Ovary (tissue), 3 donors: Measurements from ENCODE around the gene CD8A.

ENCODE experiments used
- EP300 ChIP-seq: sonication (generic); formaldehyde crosslinking; IDR thresholded peaks from one replicate; pipeline ENCODE4 v1.6.1; 2017; ENCODE audit warnings: antibody characterized with exemption
- POLR2A ChIP-seq: fragments of 450-650 bp; IDR thresholded peaks from one replicate; pipeline ENCODE4 v1.6.1; 2017; ENCODE audit warnings: antibody characterized with exemption, mild to moderate bottlenecking, moderate library complexity
- TF ChIP-seq, protein P1 (sequence below), 3 donors: fragments of 450-650 bp in 2 of 3; fragments of 200-600 bp in 1 of 3; IDR thresholded peaks; one replicate each; pipeline versions ENCODE4 v1.5.1 to v1.8.0; 2016 to 2022; ENCODE audit warnings: antibody characterized with exemption in 3 of 3, mild to moderate bottlenecking in 1 of 3
- donor health status: DM: no; HTN: no; CAD: no.

DNA sequence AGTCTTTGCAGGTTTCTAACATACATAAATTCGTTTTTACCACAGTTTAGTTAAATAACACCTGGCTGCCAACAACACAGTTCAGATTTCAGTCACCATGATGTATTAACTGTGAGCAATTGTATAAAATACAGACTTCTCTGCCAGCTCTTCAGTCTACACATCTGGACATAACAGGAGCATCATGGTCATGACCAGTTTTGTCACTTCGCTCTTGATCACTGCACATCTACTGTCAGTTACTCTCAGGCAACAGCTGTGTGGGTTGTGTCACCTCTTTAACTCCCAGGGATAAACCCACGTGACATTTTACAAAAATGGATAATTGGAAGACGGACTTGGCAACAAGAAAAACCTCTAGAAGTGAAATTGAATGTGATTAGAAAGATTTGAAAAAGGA, 30.3 kb downstream of the CD8A start:
- TF ChIP-seq, protein P1, sequence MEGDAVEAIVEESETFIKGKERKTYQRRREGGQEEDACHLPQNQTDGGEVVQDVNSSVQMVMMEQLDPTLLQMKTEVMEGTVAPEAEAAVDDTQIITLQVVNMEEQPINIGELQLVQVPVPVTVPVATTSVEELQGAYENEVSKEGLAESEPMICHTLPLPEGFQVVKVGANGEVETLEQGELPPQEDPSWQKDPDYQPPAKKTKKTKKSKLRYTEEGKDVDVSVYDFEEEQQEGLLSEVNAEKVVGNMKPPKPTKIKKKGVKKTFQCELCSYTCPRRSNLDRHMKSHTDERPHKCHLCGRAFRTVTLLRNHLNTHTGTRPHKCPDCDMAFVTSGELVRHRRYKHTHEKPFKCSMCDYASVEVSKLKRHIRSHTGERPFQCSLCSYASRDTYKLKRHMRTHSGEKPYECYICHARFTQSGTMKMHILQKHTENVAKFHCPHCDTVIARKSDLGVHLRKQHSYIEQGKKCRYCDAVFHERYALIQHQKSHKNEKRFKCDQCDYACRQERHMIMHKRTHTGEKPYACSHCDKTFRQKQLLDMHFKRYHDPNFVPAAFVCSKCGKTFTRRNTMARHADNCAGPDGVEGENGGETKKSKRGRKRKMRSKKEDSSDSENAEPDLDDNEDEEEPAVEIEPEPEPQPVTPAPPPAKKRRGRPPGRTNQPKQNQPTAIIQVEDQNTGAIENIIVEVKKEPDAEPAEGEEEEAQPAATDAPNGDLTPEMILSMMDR (IDR thresholded peaks at IDR 0.05): no peak
- TF ChIP-seq POLR2A (no peak), EP300 (no peak)
